Thoracic aorta (tissue), 2 donors: ENCODE data around the gene HRH2. TPM values are rescaled to one million over a fixed set of nuclear protein-coding genes. Genes with fewer than 3 reads are reported as not detected.

ENCODE experiments used
- ATAC-seq: fragments of 150-250 bp; one replicate; pipeline ENCODE4 v1.8.0; 2017; ENCODE audit warnings: low read depth; ENCODE audit not compliant: insufficient number of reproducible peaks, low FRiP score
- DNase-seq: peaks from one replicate; pipeline ENCODE4 v3.0.0-alpha.2; 2020; ENCODE audit warnings: low spot score
- H3K27ac ChIP-seq, 2 donors: fragments of 200-600 bp; sonication (generic); 1 replicate in 1 of 2; 2 replicates in 1 of 2; pipeline ENCODE4 v1.5.1; 2016; ENCODE audit warnings: mild to moderate bottlenecking in 2 of 2, moderate library complexity in 2 of 2
- H3K27me3 ChIP-seq: fragments of 200-600 bp; sonication (generic); replicated peaks from 2 replicates; pipeline ENCODE4 v1.6.0; 2016; ENCODE audit warnings: mild to moderate bottlenecking; ENCODE audit not compliant: insufficient read depth
- H3K36me3 ChIP-seq: fragments of 200-600 bp; sonication (generic); one replicate; pipeline ENCODE4 v1.5.1; 2016
- H3K4me1 ChIP-seq, 2 donors: fragments of 200-600 bp; sonication (generic); 1 replicate in 1 of 2; 2 replicates in 1 of 2; pipeline versions ENCODE4 v1.5.1 to v1.6.0; 2016; ENCODE audit warnings: low read depth in 2 of 2, mild to moderate bottlenecking in 1 of 2; ENCODE audit not compliant: control insufficient read depth in 1 of 2
- H3K4me3 ChIP-seq: fragments of 200-600 bp; sonication (generic); 2 replicates; pipeline ENCODE4 v1.5.1; 2016; ENCODE audit warnings: mild to moderate bottlenecking
- H3K9me3 ChIP-seq: fragments of 200-600 bp; sonication (generic); 2 replicates; pipeline ENCODE4 v1.5.1; 2016
- total RNA-seq, 2 donors: library from RNA; depleted of rRNA; stranded (reverse); fragments of >200 nt; gene quantifications; one replicate each; pipeline versions ENCODE4 v1.1.0 to v1.2.3, GENCODE V29; 2016
- TF ChIP-seq, protein P1 (sequence below): fragments of 200-600 bp; sonication (generic); IDR thresholded peaks from one replicate; pipeline ENCODE4 v1.5.1; 2019; ENCODE audit warnings: antibody characterized with exemption

Gene HRH2, protein sequence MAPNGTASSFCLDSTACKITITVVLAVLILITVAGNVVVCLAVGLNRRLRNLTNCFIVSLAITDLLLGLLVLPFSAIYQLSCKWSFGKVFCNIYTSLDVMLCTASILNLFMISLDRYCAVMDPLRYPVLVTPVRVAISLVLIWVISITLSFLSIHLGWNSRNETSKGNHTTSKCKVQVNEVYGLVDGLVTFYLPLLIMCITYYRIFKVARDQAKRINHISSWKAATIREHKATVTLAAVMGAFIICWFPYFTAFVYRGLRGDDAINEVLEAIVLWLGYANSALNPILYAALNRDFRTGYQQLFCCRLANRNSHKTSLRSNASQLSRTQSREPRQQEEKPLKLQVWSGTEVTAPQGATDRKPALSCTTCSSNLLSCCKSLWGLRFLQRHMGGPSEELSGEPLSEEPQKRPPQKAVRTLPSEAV
- 10 to 100 TPM in 1 of 2 donors, 1 to 10 TPM in 1; 8.8 to 23.1 TPM for total RNA-seq

DNA sequence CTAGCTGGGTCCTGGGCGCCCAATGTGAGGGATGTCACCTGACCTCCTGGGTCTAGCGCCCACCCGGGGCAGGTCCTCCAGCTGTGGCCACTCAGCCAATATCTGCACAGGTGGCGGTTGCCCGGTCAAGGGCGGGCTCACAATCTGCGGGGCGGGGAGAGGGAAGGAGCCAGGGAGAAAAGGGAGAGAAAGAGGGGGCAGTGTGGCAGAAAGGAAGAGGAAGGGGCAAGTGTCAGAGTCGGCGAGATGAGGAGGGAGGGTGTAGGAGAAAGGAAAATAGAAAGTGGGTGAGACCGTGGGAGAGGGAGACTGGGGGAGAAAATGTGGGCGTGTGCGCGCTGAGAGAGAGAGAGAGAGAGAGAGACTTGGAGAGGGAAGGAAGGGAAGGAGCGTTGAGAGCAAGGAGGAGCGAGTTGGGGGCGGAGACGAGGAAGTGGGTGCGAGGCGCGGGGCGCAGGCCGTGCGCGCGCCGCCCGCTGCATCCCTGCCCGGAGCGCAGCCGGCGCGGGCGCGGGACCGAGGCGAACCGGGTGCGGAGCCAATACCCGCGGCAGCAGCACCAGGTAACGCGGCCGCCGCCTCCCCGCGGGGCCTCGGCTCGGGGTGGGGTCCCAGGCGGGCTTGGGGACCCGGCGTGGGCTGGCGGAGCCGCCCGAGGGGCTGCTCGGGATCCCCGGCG lies at the start of gene HRH2:
HRH2 (plus strand) TSS at position 479 of the 679 bp plus-strand sequence. CDS start 25,163 bp downstream, outside the sequence.
- DNase-seq (no peak), ATAC-seq (peak; percentile 48)
- no peaks in the 10 kb centered on the region for H3K27me3 ChIP-seq
- no peaks in the 10 kb centered on the region for H3K36me3 ChIP-seq
- H3K4me3 ChIP-seq: peak within 1 kb of the TSS; percentile 72
- H3K27ac ChIP-seq: peak within 1 kb of the TSS in 1 of 2 donors; percentile 15
- TF ChIP-seq, protein P1, sequence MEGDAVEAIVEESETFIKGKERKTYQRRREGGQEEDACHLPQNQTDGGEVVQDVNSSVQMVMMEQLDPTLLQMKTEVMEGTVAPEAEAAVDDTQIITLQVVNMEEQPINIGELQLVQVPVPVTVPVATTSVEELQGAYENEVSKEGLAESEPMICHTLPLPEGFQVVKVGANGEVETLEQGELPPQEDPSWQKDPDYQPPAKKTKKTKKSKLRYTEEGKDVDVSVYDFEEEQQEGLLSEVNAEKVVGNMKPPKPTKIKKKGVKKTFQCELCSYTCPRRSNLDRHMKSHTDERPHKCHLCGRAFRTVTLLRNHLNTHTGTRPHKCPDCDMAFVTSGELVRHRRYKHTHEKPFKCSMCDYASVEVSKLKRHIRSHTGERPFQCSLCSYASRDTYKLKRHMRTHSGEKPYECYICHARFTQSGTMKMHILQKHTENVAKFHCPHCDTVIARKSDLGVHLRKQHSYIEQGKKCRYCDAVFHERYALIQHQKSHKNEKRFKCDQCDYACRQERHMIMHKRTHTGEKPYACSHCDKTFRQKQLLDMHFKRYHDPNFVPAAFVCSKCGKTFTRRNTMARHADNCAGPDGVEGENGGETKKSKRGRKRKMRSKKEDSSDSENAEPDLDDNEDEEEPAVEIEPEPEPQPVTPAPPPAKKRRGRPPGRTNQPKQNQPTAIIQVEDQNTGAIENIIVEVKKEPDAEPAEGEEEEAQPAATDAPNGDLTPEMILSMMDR: no peak
- H3K9me3 ChIP-seq: no peaks in the 10 kb centered on the region
- peaks cover 3 to 24% of the 10 kb centered on the region in 2 donors for H3K4me1 ChIP-seq

DNA sequence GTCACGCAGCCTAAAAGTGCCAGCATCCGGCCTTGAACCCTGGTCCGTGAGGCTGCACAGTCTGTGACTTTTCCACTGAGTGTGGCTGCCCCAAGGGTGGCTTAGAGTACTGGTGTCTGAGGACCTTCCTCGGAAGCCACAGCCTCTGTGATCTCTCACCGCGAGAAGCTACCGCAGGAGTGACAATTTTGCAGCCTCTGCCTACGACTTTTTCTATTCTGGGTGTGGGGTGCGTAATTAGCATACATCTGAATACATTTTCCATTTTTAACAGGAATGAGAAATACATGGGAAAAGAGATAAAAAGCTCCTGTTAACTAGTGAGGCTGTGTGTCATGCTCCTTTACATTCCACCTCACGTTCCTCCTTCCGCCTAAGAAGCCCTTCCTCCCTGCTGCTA lies 48.3 kb upstream of the HRH2 start:
- Histone ChIP-seq H3K27ac (no peak overlapping the region), H3K9me3 (no peaks in the 10 kb centered on the region), H3K4me1 (no peaks in the 10 kb centered on the region), H3K4me3 (no peak overlapping the region), H3K27me3 (no peaks in the 10 kb centered on the region), H3K36me3 (no peaks in the 10 kb centered on the region)
- DNase-seq (no peak), ATAC-seq (no peak)
- TF ChIP-seq, protein P1: no peak

DNA sequence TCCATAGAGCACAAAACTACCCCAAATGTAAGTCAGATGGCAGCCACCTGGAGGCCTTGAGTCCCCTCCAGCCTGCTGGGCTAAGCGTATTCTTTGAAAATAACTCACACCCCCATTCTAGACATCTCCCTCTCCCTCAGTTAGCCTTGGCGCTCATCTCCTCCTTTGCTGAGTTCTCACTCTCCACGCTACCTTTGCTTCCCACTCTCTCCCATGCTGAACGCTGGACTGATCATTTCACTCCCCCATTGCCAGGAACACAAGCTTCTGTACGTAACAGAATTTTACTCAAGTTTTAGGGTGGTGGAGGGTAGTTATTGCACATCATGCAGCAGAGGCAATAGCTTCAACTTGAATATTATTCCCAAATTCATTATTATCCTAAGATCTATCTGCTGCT lies 47.5 kb upstream of the HRH2 start:
- H3K9me3 ChIP-seq: no peaks in the 10 kb centered on the region
- ATAC-seq (no peak), DNase-seq (no peak)
- H3K27me3 ChIP-seq: no peaks in the 10 kb centered on the region
- H3K4me3 ChIP-seq: no peak overlapping the region
- TF ChIP-seq, protein P1: no peak
- H3K4me1 ChIP-seq: no peaks in the 10 kb centered on the region
- no peaks in the 10 kb centered on the region for H3K36me3 ChIP-seq
- H3K27ac ChIP-seq: no peak overlapping the region

DNA sequence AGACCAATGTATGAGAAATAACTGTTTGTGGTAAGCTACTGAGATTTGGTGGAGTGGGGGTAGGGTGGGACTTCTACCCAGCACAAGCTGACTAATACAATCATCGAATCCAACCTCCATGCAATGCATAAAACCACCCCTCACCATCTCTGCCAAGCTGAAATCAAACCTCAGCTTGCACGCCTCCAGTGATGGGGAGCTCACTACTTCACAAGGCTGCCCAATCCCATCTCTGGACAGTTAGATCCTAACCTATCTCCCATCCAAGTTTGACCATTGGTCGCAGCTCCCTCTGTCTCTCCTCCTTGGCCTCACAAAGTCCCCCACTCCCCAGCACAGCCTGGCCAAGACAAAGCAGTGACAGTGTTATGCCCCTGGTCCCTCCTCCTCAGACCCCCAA lies 47.0 kb upstream of the HRH2 start:
- no peak overlapping the region for H3K27ac ChIP-seq
- H3K9me3 ChIP-seq: no peaks in the 10 kb centered on the region
- DNase-seq: no peak

More for the DNA sequence above, 47.0 kb upstream of the HRH2 start:
- Histone ChIP-seq H3K4me3 (no peak overlapping the region), H3K27me3 (no peaks in the 10 kb centered on the region), H3K36me3 (no peaks in the 10 kb centered on the region), H3K4me1 (no peaks in the 10 kb centered on the region)
- no peak for ATAC-seq
- TF ChIP-seq, protein P1: no peak
